GM18909 (cell line): ENCODE measurements around the gene DAGLB.
"Not testable (repeated sequence)": the region's sequence is repeated elsewhere in the genome, so short reads cannot be mapped to it uniquely, and the experiment has no call there.

ENCODE experiments used
- ATAC-seq: cut with Tn5 transposase; IDR thresholded peaks from one replicate; pipeline ENCODE4 v1.9.1; 2021; ENCODE audit warnings: mild to moderate bottlenecking; ENCODE audit not compliant: unreplicated experiment, poor library complexity

DAGLB gene

DNA sequence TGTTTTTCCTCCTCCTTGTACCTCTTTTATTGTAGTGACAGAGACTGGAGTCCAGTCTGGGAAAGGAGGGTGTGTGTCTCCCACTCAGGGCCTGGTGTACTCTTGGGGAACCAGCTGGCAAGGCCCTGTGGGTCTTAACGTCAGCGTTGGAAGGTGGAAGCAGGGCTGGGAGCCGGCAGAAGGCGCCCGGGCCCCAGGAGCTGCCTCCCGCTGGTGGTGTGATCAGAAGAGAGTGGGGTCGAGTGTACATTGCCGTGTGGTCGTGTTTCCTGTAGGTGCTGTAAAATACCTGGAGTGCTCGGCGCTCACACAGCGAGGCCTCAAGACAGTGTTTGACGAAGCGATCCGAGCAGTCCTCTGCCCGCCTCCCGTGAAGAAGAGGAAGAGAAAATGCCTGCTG, 45.7 kb downstream of the DAGLB start:
- ATAC-seq, result no peak

DNA sequence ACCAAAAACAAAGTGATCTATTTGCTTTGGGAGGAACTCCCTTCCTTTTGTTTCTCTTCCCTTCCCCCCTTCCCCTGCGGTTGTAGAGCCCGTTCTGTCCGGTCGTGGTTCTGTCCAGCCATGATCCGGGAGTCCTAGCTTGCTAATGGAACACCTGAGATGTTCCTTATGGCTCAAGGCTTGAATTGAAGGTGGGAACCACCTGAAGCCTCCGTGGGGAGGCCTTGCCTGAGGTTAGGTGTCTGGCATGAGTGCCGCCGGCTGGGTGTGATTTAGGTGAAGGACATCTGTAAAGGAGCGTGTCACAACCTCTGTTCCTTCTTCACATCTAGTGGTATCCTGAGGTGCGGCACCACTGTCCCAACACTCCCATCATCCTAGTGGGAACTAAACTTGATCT, 46.2 kb downstream of the DAGLB start:
- ATAC-seq, result no peak

DNA sequence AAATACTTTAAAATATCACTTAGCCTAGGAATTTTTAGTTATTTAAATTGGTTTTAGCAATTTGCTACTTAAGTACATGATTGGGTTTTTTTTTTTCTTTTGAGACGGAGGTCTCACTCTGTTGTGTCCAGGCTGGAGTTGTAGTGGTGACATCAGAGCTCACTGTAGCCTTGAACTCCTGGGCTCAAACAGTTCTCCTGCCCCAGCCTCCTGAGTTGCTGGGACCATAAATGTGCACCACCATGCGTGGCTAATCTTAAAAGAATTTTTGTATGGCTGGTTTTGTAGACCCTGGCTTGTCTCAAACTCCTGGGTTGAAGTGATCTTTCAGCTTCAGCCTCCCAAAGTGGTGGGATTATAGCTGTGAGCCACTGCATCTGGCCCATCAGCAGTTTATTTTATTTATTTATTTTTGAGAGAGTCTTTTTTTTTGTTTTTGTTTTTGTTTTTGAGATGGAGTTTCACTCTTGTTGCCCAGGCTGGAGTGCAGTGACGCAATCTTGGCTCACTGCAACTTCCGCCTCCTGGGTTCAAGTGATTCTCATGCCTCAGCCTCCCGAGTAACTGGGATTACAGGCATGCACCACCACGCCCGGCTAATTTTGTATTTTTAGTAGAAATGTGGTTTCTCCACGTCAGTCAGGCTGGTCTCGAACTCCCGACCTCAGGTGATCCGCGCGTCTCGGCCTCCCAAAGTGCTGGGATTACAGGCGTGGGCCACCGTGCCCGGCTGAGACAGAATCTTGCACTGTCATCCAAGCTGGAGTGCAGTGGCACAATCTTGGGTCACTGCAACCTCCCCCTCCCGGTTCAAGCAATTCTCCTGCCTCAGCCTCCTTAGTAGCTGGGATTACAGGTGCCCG, 47.3 kb downstream of the DAGLB start:
- not testable (repeated sequence) for ATAC-seq

DNA sequence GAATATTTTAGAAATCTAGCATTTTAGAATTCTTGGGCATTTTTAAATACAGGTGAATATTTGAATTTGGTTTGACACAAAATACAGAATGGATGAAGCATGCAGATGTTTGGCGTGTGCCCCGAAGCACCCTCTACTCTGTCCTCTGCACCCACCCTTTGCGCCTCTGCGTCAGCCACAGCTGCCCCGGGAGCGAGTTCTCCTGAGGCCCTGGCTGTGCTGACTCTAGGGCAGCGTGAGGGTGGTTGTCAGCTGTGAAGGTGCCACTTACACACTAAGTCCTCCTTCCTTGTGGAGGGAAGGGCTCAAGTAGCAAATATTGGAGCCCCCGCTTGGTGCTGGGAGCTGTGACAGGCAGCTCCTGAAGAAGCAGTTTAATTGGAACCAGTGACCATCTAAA, 48.4 kb downstream of the DAGLB start:
- ATAC-seq, result no peak

DNA sequence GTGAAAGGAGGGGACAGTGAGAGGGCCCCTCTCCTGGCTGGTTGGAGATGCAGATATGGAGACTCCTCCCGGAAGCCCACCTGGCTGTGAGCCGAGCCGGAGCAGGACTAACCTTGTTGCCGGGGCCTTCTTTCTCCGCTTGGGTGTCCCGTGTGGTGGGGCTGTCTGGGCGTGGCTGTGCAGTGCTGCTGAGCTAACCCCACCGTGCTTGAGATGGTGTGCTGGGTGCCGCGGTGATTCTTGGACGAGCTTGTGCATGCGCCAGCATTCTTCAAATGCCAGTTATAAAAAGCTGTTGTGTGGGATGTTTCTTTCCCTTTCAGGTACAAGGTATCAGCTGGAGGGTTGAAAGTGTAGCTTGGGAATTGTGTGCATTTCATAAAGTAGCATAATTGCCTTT, 48.8 kb downstream of the DAGLB start:
- ATAC-seq, result no peak

DNA sequence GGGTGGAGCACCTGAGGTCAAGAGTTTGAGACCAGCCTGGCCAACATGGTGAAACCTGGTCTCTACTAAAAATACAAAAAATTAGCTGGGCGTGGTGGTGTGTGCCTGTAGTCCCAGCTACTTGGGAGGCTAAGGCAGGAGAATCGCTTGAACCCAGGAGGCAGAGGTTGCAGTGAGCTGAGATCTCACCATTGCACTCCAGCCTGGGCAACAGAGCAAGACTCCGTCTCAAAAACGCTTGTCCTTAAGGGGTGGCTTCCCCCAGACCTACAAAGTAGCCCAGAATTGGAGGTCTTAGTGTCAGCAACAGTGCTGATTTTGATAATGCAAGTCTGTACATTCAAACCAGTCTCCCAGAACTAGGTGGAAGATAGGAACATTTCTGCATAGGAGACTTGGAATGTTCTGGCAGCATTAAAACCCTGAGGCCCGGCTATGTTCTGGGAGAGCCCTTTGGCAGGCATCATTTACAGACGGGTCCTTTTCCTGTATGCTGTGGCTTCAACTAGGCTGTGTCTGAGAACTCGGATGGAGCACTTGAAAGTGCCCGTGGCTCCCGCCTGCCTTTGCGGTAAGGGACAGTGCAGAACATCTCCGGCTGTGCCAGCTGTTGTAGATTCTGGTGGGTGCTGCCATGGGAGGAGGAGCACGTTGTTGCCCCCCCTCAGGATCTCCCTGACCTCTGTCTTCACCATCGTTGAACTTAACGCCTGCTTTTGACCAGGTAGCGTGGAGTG, 49.8 kb downstream of the DAGLB start:
- not testable (repeated sequence) for ATAC-seq

DNA sequence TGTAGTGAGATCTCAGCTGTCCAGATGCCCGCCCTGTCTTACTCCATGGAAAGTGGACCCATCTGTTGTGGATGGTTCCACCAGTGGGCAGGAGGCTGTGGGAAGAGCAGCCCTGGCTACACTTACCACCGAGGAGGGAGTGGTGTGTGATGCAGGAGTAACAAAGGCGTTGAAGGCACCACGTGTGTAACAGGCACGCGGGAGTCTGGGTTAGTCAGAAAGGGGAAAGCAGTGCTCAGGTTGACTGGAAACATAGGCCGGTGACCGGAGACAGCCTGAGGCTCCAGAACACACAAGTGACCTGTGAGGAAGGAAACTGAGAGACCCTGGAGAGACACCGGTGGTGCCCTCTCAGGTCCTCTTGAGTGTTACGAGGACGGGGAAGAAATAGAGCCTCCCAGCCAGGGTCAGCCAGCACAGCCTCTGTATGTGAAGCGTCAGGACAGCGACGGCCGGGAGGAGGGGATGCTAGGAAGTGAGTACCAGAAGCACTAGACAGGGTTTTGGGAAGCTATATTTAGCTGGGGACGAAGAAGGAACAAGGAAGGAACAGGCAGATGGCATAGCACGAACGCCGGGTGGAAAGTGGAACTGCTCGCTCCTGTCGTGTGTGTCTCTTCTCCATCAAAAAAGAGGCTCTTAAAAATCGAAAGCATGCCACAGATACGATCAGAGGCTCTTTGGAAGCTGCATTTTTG, 51.7 kb downstream of the DAGLB start:
- no peak for ATAC-seq

DNA sequence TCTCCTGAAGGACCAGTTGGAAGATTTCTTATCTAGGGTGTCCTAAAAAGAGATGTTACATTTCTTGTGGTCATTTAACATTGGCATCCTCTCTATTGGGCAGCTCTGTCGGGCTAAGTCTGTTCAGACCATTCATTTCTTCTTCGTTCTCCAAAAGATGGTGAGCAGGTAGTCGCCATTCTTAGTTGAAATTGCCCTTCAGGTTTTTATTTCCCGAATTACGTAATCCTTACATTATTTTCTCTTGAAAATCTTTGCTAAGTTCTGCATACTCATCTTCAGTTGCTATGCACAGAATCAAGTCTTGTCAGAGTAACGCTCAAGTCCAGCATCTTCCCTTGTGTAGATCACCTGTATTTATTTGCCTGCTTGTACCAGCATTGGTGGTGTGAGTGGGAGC, 53.6 kb downstream of the DAGLB start:
- ATAC-seq, result no peak

DNA sequence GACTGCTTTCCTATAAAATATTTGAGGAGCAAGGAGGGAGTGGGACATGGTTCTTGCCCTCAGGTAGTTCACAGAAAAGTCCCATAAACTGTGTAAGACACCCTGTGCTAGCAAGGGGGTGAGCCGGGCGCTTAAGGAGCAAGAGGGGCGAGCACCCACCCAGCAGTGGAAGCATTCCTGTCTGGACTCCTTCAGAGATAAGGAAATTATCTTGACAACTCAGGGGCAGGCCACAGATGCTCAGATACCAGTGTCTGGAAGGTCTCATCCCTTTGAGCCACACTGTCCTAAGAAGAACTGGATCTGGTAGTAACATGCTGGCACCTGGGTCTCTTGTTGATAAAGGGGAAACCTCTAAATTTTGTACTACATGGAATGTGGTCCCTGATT, 54.1 kb downstream of the DAGLB start:
- ATAC-seq, result no peak

DNA sequence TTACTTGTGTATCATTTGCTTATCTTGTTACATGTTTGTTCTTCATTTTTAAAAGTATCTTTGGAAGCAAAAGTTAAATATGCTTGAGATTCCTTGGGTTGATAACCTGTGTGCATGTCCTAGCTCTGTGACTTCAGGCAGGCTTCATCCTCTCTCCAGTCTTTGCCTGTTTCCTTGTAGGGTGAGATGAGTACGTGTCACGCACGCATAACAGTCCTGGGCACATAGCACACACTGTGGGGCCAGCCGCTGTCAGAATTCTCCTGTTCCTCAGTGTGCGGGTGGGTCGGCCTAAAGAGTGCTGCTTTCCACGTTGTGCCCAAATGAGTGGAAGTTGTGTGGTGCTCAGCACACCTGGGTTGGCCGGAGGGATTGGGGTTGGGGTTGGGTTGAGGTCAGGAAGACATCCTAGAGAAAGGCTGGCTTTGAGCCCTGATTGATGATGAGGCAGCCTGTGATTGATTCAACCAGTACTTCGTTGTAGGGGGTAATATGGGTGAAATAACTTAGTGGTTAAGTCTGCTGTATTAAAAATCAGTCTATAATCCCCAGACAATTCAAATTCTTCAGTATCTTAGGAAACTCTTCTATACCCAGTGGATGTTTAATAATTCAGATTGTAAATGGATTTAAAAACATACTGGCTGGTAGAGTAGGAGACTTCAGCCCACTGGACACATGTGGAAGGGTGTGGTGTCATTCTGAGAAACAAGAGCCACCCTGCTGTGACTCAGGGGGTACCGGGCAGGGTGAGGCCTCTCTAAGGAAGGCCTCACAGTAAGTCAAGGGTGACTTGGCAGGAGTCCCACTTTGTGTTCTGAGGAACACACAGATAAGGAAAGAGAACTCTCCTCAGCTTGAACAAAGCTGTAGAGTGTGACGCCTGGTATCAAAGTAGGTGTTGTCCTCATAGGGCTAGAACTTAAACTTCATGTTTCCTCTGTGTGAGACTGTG, 54.8 kb downstream of the DAGLB start:
- ATAC-seq, result peak; percentile 47

DNA sequence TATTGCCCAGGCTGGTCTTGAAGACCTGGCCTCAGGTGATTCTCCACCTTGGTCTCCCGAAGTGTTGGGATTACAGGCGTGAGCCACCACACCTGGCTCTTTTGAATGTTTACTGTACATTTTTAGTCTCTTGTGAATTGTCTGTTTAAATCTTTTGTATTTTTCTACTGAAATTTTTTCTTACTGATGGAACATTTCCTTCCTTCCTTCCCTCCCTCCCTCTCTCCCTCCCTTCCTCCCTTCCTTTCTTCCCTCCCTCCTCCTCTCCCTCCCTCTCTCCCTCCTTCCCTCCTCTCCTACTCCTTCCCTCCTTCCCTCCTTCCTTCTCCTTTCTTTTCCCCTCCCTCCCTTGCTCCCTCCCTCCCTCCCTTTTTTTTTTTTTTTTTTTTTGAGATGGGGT, 58.0 kb downstream of the DAGLB start:
- ATAC-seq, result no peak

DNA sequence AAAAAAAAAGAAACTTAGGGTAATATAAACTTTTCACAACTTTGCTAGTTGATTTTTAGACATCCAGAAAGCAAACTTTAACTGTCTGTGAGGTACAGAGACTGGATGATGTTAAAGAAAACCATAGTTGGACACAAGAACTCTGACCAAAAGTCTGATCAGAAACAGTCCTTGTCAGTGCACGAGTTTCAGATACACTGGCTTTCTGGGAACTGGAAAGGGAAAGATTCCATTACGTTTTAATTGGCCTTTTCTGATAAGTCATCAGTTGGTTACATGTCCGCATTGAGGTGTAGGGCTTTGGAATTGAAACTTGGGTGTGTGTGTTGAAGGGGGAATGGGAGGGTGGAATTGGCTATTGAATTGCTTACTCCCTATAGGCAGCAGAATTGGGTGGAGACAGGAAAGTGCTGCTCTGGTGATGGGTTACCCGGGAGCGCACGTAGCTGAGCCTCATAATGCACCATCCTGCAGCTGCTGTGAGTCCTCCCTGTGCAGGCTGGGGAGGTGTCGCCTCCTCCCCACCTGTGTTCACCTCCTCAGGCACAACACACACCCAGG, 59.9 kb downstream of the DAGLB start:
- no peak for ATAC-seq

DNA sequence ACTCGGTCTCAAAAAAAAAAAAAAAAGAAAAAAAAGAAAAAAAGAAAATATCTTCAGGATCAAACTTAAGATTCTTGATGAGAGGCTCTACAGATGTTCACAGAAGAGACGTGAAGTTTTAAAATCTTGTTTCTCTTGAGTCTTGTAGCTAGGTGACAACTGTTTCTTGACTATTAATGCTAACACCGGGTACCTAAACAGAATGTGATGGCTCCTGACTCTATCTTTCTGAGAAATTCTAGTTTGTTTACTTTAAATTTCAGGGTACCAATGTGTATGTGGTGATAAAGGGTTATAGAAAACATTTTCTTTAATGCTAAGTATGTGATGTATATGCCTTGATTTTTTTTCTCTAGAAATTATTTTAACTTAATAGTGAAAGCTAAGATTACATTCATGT, 61.0 kb downstream of the DAGLB start:
- no peak for ATAC-seq

DNA sequence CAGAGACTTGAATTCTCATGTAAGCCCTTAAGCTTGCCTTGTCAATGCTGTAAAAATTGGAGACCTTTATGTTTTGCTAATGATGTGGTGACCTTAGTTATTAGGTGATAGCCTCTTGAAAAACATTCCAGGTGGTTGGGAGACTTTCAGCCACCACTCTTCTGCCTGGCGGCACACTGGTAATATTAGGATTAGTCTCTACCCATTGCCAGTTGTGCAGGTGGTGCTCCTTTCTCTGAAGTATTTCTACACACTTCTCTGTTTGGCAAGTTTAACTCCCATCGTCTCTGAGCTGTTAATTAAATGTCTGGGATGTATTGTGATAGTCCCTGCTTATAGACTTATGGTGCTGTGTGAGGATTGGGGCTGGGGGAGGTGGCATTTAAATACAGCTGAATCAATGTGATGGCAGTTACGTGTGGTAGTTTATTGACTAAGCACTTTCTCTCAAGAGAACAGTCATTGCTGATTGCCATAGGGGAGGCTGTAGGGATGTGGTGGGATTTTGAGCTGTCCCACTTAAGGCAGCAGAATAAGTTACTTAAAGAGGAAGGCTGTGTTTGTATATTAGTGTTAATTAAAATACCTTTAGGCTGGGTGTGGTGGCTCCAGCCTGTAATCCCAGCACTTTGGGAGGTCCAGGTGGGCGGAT, 61.7 kb downstream of the DAGLB start:
- ATAC-seq, result no peak

DNA sequence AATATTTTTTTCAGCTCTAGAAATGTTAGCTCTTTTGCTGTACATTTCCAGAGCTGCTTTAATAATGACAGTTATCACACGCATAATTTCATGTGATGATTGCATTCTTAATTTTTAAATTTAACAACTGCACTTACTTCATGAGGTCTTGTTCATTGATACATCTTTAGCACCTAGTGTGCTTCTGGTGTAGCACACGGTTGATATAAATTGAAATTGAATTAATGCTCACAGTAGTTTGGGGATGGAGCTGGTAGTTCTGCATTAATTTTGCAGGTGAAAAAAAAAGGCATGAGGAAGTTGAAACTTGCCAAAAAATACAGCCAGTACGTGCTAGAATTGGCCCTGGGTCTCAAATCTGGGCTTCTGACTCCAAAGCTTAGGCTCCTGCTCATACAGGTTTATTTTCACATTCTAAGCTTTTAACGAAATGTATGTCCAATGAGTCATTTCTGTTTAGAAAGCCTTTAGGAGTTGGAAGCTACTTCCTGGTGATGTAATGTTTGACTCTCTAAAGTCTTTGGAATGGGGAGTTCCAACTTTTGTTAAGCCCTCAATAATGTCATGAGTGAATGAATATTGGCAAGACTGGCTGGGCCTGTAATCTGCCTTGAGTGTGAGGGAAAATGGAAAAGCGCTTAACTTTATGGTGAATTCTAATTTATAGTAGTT, 62.5 kb downstream of the DAGLB start:
- no peak for ATAC-seq

DNA sequence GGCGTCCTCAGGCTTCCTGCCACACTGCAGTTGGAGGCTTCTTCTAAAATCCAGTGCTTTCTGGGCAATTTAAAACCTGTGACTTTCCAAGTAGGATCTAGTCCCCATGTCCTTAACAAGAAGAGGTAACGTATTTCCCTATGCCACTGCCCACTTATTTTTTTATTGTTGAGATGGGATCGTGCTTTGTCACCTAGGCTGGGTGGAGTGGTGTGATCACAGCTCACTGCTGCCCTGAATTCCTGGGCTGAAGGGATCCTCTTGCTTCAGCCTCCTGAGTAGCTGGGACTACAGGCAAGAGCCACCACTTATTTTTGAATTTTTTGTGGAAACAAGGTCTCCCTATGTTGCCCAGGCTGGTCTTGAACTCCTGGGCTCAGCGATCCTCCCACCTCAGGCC, 63.4 kb downstream of the DAGLB start:
- no peak for ATAC-seq

DNA sequence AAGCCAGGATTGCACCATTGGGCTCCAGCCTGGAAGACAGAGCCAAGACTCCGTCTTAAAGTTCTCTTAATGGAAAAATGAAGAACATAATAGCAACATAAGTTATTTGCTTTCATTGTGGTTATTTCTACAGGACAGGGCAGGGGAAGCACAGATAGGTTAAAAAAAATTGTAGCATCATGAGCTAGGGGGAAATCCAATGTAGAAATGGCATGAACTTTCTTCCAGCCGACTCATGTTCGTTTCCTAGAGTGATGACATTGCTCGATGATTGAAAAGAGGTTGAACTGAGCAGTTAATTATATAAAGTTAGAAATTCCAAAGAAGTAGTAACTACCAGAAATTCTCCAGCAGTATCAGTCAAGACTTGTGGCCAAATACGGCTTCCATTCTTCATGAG, 64.9 kb downstream of the DAGLB start:
- no peak for ATAC-seq

DNA sequence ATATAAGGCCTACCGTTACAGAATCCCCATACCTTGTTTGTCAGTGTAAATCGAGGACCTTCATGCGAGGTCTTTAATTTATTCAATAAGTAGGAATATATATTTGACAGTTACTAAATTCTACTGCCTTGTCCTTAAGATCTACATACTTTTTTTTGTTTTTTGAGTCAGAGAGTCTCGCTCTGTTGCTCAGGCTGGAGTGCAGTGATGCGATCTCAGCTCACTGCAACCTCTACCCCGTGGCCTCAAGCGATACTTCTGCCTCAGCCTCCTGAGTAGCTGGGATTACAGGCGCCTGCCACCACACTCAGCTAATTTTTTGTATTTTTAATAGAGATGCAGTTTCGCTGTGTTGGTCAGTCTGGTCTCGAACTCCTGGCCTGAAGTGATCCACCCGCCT, 65.9 kb downstream of the DAGLB start:
- ATAC-seq, result not testable (repeated sequence)
